HEK293T (cell line): ENCODE results near the gene KANTR.

Source experiments
- CTCF ChIA-PET: fragments of 350-600 bp; formaldehyde crosslinking; extraction: SDS; loops from one replicate; lab custom pipeline; 2021; ENCODE audit warnings: antibody characterized with exemption, inconsistent platforms; lab: Yijun Ruan, JAX
- POLR2A ChIA-PET: fragments of 350-600 bp; formaldehyde crosslinking; extraction: SDS; loops from one replicate; lab custom pipeline; 2020; ENCODE audit warnings: antibody characterized with exemption, inconsistent platforms; lab: Yijun Ruan, JAX
- DNase-seq: peaks from one replicate; pipeline ENCODE4 v3.0.0; 2012; ENCODE audit warnings: mixed read lengths; ENCODE audit errors: extremely low spot score
- ARNT ChIP-seq: fragments of 450-650 bp; IDR thresholded peaks from 2 replicates; pipeline ENCODE4 v1.6.1; 2017; ENCODE audit warnings: mild to moderate bottlenecking
- BHLHE40 ChIP-seq: fragments of 450-650 bp; IDR thresholded peaks from 2 replicates; pipeline ENCODE4 v1.6.1; 2016; ENCODE audit warnings: mild to moderate bottlenecking, moderate library complexity, borderline replicate concordance
- CTBP1 ChIP-seq: fragments of 450-650 bp; IDR thresholded peaks from 2 replicates; pipeline ENCODE4 v1.6.1; 2016; ENCODE audit warnings: borderline replicate concordance
- ELF4 ChIP-seq: fragments of 450-650 bp; IDR thresholded peaks from 2 replicates; pipeline ENCODE4 v1.6.1; 2017; ENCODE audit warnings: antibody characterized with exemption
- FOXA1 ChIP-seq: fragments of 450-650 bp; IDR thresholded peaks from 2 replicates; pipeline ENCODE4 v1.6.1; 2016; ENCODE audit warnings: mild to moderate bottlenecking
- FOXK2 ChIP-seq: fragments of 450-650 bp; IDR thresholded peaks from 2 replicates; pipeline ENCODE4 v1.6.1; 2016; ENCODE audit warnings: mild to moderate bottlenecking
- FOXM1 ChIP-seq: fragments of 450-650 bp; IDR thresholded peaks from 2 replicates; pipeline ENCODE4 v1.6.1; 2017; ENCODE audit warnings: mild to moderate bottlenecking, borderline replicate concordance
- HDGF ChIP-seq: fragments of 450-650 bp; IDR thresholded peaks from 2 replicates; pipeline ENCODE4 v1.6.1; 2017; ENCODE audit warnings: antibody characterized with exemption, borderline replicate concordance
- L3MBTL2 ChIP-seq: fragments of 450-650 bp; conservative IDR thresholded peaks from 2 replicates; pipeline ENCODE4 v1.6.1; 2016; ENCODE audit warnings: mild to moderate bottlenecking
- LEF1 ChIP-seq: fragments of 450-650 bp; IDR thresholded peaks from 2 replicates; pipeline ENCODE4 v1.6.1; 2017; ENCODE audit warnings: mild to moderate bottlenecking, borderline replicate concordance
- NFRKB ChIP-seq: fragments of 450-650 bp; IDR thresholded peaks from 2 replicates; pipeline ENCODE4 v1.6.1; 2016; ENCODE audit warnings: mild to moderate bottlenecking, moderate library complexity
- PKNOX1 ChIP-seq: fragments of 450-650 bp; IDR thresholded peaks from 2 replicates; pipeline ENCODE4 v1.6.1; 2016
- SP1 ChIP-seq: fragments of 450-650 bp; IDR thresholded peaks from 2 replicates; pipeline ENCODE4 v1.6.1; 2017
- SUZ12 ChIP-seq: fragments of 450-650 bp; IDR thresholded peaks from 2 replicates; pipeline ENCODE4 v1.6.1; 2016; ENCODE audit warnings: mild to moderate bottlenecking
- TARDBP ChIP-seq: fragments of 450-650 bp; IDR thresholded peaks from 2 replicates; pipeline ENCODE4 v1.6.1; 2016
- ZNF384 ChIP-seq: fragments of 450-650 bp; IDR thresholded peaks from 2 replicates; pipeline ENCODE4 v1.6.1; 2016

Gene KANTR

GRCh38 chrX:53084863-53085262, 9.1 kb upstream of the KANTR start:
- no peak for DNase-seq
- TF ChIP-seq LEF1 (no peak), SUZ12 (no peak), FOXK2 (no peak), FOXA1 (no peak), L3MBTL2 (no peak), ARNT (no peak), BHLHE40 (no peak), ELF4 (no peak)
- ChIA-PET CTCF (no interaction called here), POLR2A (no interaction called here)

- no peak for DNase-seq
- TF ChIP-seq PKNOX1 (no peak), SP1 (no peak)
- POLR2A ChIA-PET = no interaction called here
- CTCF ChIA-PET = no interaction called here
These were observed 8.2 kb upstream of the KANTR start for GRCh38 chrX:53085661-53086229.

GRCh38 chrX:53086464-53086863, 7.5 kb upstream of the KANTR start:
- CTCF ChIA-PET = no interaction called here
- POLR2A ChIA-PET = interaction anchor here (0.7 to 1.5 kb wide), 2 partner anchors 13 to 15 kb away, joined by 3 to 5 read pairs; no protein-coding TSS in a partner anchor
- TF ChIP-seq FOXA1 (no peak), SP1 (no peak), NFRKB (no peak), LEF1 (no peak), BHLHE40 (no peak), SUZ12 (no peak), ZNF384 (no peak), CTBP1 (no peak), L3MBTL2 (no peak), FOXK2 (no peak), PKNOX1 (no peak), FOXM1 (no peak), HDGF (no peak), ELF4 (no peak), ARNT (no peak), TARDBP (no peak)
- DNase-seq = no peak

- CTCF ChIA-PET = no interaction called here
- POLR2A ChIA-PET = interaction anchor here (0.8 to 1.5 kb wide), 2 partner anchors 9 to 16 kb away, joined by 3 to 5 read pairs; no protein-coding TSS in a partner anchor
- no peak for TF ChIP-seq FOXA1
- no peak for TF ChIP-seq CTBP1
- no peak for TF ChIP-seq SUZ12
- no peak for TF ChIP-seq PKNOX1
- TF ChIP-seq ZNF384 = no peak
- TF ChIP-seq ELF4 = no peak
- no peak for TF ChIP-seq HDGF
- no peak for TF ChIP-seq LEF1
- TF ChIP-seq ARNT = no peak
- no peak for TF ChIP-seq FOXK2
- TF ChIP-seq SP1 = no peak
- TF ChIP-seq TARDBP = no peak
- TF ChIP-seq NFRKB = no peak
- no peak for TF ChIP-seq L3MBTL2
- TF ChIP-seq BHLHE40 = no peak
- no peak for DNase-seq
These were observed 6.5 kb upstream of the KANTR start for GRCh38 chrX:53087388-53087831.

GRCh38 chrX:53088136-53088974, 5.6 kb upstream of the KANTR start:
- TF ChIP-seq BHLHE40 = no peak
- TF ChIP-seq SP1 = no peak
- TF ChIP-seq SUZ12 = no peak
- TF ChIP-seq LEF1 = no peak
- TF ChIP-seq L3MBTL2 = no peak
- TF ChIP-seq ELF4 = no peak
- no peak for TF ChIP-seq HDGF
- TF ChIP-seq CTBP1 = no peak
- TF ChIP-seq PKNOX1 = no peak
- no peak for TF ChIP-seq FOXM1
- TF ChIP-seq NFRKB = no peak
- TF ChIP-seq ZNF384 = no peak
- no peak for TF ChIP-seq FOXA1
- no peak for TF ChIP-seq TARDBP
- no peak for TF ChIP-seq ARNT
- no peak for TF ChIP-seq FOXK2
- ChIA-PET POLR2A (no interaction called here), CTCF (interaction anchor here (0.6 kb wide), 1 partner anchor 1601 kb away, joined by 4 read pairs; no protein-coding TSS in a partner anchor)
- no peak for DNase-seq
